Stimulated activated CD8-positive, alpha-beta memory T cell treated with anti-CD3 and anti-CD28 coated beads, Interleukin-7, amount 100 ng/mL, for 48 hours (primary cell): ENCODE results near the gene TIMM44.
"Not testable (repeated sequence)": the region's sequence is repeated elsewhere in the genome, so short reads cannot be mapped to it uniquely, and the experiment has no call there.

ENCODE experiments used
- DNase-seq, 2 donors: peaks; one replicate each; pipeline ENCODE4 v3.0.0-alpha.2; 2020; ENCODE audit warnings: low read depth in 1 of 2; ENCODE audit errors: extremely low read depth in 1 of 2

Gene TIMM44

DNA sequence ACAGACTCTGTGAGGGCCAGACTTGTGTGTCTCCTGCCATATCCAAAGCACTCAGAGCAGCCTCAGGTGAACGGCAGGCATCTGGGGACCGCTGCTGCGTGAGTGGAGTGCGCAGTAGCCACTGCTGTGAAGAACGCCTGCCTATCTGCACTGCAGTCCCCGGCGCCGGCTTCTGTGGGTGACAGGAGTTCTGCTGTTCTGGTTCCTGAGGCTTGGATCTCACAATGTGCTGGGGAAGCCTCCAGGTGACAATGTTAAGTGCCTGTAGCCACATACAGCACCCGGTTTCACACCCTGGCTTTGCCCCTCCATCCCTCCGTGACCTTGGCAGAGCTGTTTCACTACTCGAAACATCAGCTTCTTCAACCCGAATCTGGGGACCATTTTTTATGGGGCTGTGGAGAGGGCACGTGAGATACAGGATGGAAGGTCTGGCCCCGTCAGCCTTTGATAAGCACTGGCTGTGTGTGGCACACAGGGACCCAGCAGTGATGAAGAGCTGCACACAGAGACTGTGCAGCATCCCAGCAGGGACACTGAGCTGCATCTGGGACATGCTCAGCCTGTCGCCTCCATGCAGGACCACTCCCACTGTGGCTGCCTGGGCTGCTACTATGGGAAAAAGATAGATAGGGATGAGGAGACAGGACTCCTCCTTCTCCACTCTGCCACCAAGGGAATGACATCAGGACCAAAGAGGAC is 33.7 kb upstream of the TIMM44 start:
- no peak for DNase-seq

- no peak for DNase-seq
These were observed 33.0 kb upstream of the TIMM44 start for GRCh38 chr19:7976461-7976860.

- no peak for DNase-seq
These were observed 31.6 kb upstream of the TIMM44 start for GRCh38 chr19:7975037-7975436.

DNA sequence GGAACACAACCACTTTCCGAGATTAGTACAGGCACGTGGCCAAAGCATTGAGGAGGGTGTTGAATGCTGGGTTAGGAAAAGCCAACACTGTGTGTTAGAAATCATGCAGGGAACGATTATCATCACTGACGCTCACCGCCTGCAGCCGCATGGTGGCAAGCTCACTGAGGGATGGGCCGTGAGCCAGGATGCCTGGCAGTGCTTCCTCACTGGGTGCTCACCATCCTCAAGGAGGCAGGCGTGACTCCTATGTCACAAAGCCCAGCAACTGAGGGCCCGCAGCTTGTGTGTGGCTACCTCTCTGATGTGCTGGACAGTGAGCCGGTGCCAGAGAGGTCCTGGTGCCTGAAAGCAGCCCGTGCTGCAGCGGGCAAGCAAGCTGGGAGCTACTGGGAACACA is 30.4 kb upstream of the TIMM44 start:
- DNase-seq: no peak

DNA sequence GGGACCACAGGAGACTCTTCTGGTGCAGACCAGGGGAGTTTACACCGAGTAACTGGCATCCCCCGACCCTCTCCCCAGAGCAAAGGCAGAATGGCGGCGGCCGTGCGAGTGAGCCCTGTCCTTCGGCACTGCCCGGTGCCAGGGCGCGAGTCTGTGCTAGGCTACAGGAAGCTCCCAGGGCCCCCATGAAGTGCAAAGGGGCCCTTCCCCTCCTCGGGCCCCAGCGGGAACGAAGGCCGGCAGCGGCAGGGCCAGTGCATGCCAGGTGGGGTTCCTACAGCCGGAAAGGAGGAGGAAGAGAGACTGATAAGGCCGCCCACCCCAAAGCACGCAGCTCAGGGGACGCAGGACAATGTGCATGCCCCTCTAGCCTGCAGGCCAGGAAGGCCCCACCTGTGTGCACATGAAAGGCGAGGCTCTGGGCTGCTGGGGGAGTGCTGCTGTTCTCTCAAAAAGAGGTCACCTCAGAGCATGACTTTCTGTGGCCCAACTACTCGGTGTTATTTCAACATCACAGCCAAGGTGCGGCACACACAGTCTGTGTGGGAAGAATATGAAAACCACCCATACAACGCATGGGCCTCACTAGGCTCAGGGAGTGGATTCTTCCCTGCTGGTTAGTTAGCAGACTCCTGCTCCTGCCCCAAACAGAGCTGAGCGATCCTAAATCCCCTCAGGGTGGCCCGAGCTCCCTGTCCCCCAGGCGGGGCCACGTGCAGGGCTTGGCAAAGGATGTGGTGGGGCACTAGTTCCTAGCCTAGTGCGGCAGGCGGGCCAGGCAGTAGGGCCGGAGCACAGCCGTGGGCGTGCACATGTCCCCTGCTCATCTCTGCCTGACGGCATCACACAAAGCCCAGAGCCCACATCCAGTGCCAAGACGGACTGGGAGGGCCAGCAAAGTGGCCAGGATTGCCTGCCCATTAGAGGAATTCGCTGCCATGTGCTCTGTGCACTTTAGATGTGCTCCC is 28.4 kb upstream of the TIMM44 start:
- DNase-seq: no peak

GRCh38 chr19:7970716-7971448 is 27.4 kb upstream of the TIMM44 start:
- DNase-seq: no peak

GRCh38 chr19:7969555-7969939 is 26.1 kb upstream of the TIMM44 start:
- DNase-seq: no peak

DNA sequence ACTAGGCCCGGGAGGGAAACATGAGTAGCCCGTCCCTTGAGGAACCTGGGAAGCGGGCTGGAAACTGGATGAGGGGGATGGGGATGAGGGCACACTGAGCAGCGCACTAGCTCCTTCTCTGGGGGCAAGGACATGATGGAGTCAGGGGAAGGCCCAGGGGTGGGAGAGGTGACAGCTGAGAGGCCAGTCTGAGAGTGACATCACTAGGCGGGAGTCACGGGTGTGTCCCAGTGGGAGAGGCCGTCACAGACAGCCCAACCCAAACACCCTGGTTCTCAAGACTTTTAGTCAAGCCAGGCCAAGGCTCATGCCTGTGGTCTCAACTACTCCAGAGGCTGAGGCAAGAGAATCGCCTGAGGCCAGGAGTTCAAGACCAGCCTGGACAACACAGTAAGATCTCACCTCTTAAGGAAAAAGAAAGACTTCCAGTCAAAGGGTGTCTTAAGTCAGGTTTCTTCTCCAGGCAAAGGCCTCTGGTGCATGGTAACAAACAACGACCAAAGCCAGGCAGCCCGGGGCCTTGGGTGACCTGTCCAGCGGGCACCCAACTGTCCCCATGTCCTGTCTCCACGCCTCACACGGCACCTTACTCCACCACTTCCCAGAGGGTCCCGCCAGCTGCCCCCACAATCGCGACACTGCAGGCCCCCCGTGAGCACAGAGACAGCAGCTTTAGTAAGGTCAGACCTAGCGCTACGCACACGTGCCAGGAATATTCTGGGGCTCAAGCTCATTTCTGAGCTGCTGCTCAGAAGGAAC is 25.5 kb upstream of the TIMM44 start:
- no peak for DNase-seq

GRCh38 chr19:7968008-7968795 is 24.7 kb upstream of the TIMM44 start:
- no peak for DNase-seq

DNA sequence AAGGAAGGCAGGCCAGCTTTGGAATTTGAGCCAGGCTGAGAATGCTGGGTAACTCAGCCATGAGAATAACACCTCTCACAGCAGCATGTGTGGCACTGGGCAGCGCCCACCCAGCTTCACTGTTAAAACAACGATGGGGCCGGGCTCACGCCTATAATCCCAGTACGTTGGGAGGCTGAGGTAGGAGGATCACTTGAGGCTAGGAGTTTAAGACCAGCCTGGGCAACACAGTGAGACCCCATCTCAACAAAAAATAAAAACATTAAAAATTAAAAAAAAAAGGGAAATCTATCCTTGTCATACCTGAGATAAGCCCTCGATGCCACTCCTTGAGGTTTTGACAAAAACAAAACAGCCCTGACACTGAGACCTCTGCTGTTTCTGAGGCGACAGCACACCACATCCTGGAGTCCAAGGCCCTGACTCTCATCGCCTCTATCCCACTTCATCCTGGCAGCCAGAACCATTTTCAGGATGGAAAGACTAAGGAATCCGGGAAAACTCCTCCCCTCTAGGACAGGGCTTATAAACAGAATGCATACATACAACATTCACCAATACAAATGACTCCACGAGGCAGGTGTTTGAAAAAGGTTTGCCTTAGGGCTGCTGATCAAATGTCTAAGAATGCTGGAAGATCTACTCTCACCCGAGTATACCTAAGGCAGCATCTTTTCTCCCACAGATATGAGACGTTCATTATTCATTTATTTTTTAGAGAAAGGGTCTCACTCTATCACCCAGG is 22.6 kb upstream of the TIMM44 start:
- no peak for DNase-seq

GRCh38 chr19:7965259-7965841 is 21.9 kb upstream of the TIMM44 start:
- DNase-seq: no peak

DNA sequence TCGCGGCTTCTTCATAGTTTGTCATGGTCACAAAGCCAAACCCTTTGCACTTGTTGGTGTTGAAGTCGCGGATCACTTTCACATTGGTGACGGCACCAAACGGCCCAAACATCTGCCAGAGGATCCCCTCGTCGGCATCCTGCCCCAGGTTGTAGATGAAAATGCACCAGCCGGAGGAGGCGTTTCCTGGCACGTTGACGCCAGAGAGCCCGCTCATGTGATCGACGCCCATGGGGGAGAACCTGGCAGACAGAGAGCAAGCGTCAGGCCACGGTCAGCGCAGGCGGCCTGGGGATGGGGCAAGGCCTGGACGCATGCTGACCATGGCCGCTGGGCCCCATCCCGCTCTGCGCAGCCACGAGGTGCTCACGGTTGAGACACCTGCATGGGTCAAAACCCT is 20.1 kb upstream of the TIMM44 start:
- no peak for DNase-seq

GRCh38 chr19:7962644-7963268 is 19.3 kb upstream of the TIMM44 start:
- no peak for DNase-seq

GRCh38 chr19:7961920-7962626 is 18.6 kb upstream of the TIMM44 start:
- DNase-seq: no peak

- not testable (repeated sequence) for DNase-seq
These were observed 17.6 kb upstream of the TIMM44 start for GRCh38 chr19:7961082-7961481.

DNA sequence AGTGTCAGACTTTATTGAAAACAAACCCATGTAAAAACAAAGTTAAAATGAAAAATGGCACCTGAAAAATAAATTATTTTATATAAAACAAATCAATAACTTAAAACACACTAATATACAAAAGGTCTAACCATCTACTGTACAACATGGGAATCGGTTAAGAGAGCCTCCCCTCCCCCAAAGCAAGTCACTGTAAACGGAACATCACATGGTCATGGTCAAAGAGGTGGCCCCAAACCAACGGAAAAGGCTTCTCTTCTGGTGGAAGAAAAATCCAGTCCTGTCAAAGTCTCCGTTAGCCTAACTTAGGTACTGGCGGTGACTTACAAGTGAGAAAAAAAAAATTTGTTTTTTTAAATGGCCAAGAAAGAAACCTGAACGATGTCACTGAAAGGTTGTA is 15.7 kb upstream of the TIMM44 start:
- DNase-seq: no peak

GRCh38 chr19:7955696-7956095 is 12.2 kb upstream of the TIMM44 start:
- no peak for DNase-seq

DNA sequence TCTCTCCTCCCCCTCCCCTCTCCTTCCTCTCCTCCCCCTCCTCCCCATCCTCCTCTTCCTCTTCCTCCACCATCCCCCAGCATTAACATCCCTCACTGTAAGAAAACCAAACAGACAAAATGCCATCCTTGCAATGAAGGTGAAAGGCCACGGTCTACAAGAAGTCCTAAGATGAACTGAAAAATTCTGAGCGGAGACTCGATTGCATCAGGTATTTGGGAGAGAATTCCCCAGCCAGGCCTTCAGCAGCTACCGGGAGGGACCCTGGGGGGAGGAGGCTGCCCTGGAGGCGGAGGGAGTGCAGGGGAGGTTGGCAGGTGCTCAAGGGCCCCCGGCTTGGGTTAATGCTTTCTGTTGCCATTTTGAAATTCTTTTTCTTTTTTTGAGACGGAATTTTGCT is 10.1 kb upstream of the TIMM44 start:
- DNase-seq: no peak
